Right atrium auricular region (tissue), 2 donors: ENCODE measurements around the gene SP110. TPM values are rescaled to one million over a fixed set of nuclear protein-coding genes. Genes with fewer than 3 reads are reported as not detected.
A peak's percentile ranks its signal among the peaks of the same experiment; 100 is the strongest.

Source experiments
- DNase-seq: peaks from one replicate; pipeline ENCODE4 v3.0.0-alpha.2; 2019; ENCODE audit warnings: low spot score
- H3K27ac ChIP-seq, 2 donors: fragments of 200-600 bp; sonication (generic); 1 replicate in 1 of 2; 2 replicates in 1 of 2; pipeline ENCODE4 v1.5.1; 2016 to 2019
- H3K27me3 ChIP-seq, 2 donors: fragments of 200-600 bp; sonication (generic); one replicate each; pipeline versions ENCODE4 v1.5.1 to v1.6.0; 2017 to 2019
- H3K36me3 ChIP-seq: fragments of 200-600 bp; sonication (generic); one replicate; pipeline ENCODE4 v1.5.1; 2016
- H3K4me1 ChIP-seq, 2 donors: fragments of 200-600 bp; sonication (generic); one replicate each; pipeline versions ENCODE4 v1.5.1 to v1.6.0; 2017 to 2019
- H3K4me3 ChIP-seq, 2 donors: fragments of 200-600 bp; sonication (generic); 1 replicate in 1 of 2; 2 replicates in 1 of 2; pipeline ENCODE4 v1.5.1; 2017 to 2019; ENCODE audit warnings: mild to moderate bottlenecking in 1 of 2, moderate library complexity in 1 of 2
- H3K9me3 ChIP-seq, 2 donors: fragments of 200-600 bp; sonication (generic); one replicate each; pipeline ENCODE4 v1.5.1; 2019
- total RNA-seq, 2 donors: library from RNA; depleted of rRNA; stranded (reverse); fragments of >200 nt; gene quantifications; one replicate each; pipeline ENCODE4 v1.1.0, GENCODE V29; 2016
- TF ChIP-seq, protein P1 (sequence below), 2 donors: fragments of 200-600 bp; sonication (generic); IDR thresholded peaks; one replicate each; pipeline ENCODE4 v1.5.1; 2019; ENCODE audit warnings: antibody characterized with exemption in 2 of 2

Gene SP110
- total RNA-seq, 2 donors from 2014 or later, result 7.5 to 10.3 TPM

DNA sequence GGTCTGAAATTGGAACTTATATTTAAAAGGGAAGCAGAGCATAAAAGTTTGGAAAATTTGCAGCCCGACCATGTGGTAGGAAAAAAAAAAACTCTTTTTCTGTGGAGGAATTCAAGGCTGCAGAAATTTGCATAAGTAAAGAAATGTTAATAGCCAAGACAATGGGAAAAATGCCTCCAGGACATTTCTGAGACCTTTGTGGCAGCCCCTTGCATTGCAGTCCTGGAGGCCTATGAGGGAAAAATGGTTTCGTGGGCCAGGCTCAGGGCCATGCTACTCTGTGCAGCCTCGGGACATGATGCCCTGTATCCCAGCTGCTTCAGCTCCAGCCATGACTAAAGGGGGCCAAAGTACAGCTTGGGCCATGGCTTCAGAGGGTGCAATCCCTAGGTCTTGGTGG lies 79.1 kb downstream of the SP110 start:
- Histone ChIP-seq H3K4me3 (no peak overlapping the region), H3K27me3 (no peaks in the 10 kb centered on the region), H3K27ac (no peak overlapping the region), H3K4me1 (no peaks in the 10 kb centered on the region), H3K36me3 (no peaks in the 10 kb centered on the region), H3K9me3 (no peaks in the 10 kb centered on the region)
- DNase-seq, result no peak
- TF ChIP-seq, protein P1, sequence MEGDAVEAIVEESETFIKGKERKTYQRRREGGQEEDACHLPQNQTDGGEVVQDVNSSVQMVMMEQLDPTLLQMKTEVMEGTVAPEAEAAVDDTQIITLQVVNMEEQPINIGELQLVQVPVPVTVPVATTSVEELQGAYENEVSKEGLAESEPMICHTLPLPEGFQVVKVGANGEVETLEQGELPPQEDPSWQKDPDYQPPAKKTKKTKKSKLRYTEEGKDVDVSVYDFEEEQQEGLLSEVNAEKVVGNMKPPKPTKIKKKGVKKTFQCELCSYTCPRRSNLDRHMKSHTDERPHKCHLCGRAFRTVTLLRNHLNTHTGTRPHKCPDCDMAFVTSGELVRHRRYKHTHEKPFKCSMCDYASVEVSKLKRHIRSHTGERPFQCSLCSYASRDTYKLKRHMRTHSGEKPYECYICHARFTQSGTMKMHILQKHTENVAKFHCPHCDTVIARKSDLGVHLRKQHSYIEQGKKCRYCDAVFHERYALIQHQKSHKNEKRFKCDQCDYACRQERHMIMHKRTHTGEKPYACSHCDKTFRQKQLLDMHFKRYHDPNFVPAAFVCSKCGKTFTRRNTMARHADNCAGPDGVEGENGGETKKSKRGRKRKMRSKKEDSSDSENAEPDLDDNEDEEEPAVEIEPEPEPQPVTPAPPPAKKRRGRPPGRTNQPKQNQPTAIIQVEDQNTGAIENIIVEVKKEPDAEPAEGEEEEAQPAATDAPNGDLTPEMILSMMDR (IDR thresholded peaks at IDR 0.05), result no peak

DNA sequence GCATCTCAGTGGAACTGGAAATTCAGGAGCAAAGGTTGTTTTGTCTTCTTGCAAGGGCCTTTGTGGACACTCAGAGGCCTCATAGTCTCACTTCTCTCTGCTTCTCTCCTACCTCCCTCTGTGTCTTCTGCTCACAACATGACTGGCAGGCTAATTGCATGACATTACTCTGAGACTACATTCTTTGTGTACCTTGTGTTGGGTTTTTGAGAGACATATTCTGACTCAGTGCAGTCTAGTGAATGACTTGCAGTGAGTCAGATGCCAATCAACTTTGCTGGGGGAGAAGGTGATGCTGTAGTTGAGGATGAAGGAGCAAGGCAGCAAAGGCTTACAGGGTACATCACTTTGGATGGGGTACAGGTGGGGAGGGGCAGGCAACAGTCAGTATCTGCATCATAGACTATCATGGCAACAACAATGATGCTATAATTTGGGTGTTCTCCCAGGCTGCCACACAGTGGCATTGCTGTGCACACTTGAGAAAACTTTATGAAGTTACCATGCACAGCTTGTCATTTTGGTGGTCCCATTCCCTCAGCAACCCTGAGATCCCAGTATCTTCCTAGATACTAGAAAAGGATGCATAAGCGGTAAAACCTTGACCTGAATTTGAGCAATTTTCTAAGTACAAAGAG lies 81.8 kb downstream of the SP110 start:
- H3K27me3 ChIP-seq, result no peaks in the 10 kb centered on the region
- no peaks in the 10 kb centered on the region for H3K4me1 ChIP-seq
- no peak for DNase-seq
- no peaks in the 10 kb centered on the region for H3K36me3 ChIP-seq
- peaks cover 0 to 13% of the 10 kb centered on the region in 2 donors for H3K9me3 ChIP-seq
- H3K4me3 ChIP-seq, result no peak overlapping the region
- TF ChIP-seq, protein P1 (IDR thresholded peaks at IDR 0.05), result no peak
- no peak overlapping the region for H3K27ac ChIP-seq

DNA sequence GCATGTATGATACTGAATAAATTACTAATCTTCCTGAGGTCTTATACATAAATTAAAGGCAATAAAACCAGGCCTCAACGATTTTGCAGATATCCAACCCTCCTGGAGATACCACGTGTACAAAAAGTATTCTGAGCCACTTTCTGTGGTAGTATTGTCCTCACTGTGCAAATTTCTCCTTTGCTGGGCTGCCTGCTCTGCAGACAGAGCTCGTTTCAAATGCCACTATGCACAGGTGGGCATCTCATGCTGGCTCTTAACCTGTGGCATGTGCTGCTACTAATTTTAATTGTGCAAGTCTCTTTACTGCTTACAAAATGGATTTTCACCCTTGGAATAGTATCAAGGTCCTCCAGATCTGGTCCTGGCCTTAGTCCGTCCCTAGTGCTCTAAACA lies 84.7 kb downstream of the SP110 start:
- Histone ChIP-seq H3K4me3 (no peak overlapping the region), H3K27ac (no peak overlapping the region), H3K4me1 (peaks cover 0 to 19% of the 10 kb centered on the region in 2 donors), H3K36me3 (no peaks in the 10 kb centered on the region), H3K27me3 (no peaks in the 10 kb centered on the region), H3K9me3 (peaks cover 0 to 13% of the 10 kb centered on the region in 2 donors)
- no peak for DNase-seq
- TF ChIP-seq, protein P1 (IDR thresholded peaks at IDR 0.05), result no peak

DNA sequence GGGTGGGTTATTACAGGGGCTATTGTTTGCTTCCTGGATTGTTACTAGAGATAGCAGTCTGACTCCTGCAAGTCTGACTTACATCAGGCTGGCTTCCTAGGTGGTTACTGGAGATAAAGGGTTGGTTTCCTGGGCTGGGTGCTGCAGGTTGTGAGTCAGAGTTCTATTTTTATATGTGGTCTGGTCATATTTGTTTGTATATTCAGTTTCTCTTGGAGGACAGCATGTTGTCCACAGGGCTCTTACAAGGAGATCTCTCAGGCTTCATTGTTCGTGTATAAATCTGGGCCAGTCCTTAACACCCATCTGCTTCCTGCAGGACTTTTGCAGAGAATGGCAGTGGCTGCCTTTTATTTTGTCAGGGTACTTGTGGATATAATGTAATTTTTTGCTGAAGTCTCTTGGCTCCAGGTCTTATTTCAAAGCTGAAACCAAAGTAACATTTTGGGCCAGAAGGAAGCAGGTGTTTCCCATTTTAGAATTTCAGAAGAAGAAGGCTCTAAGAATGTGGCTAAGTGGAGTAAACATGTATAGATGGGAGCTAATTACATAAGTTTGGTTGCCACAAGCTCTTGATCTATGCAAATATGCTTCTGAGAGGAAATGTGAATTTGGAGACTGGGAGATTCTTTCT lies 85.2 kb downstream of the SP110 start:
- no peak for DNase-seq
- Histone ChIP-seq H3K4me3 (no peak overlapping the region), H3K36me3 (no peaks in the 10 kb centered on the region), H3K27me3 (no peaks in the 10 kb centered on the region), H3K4me1 (peaks cover 0 to 19% of the 10 kb centered on the region in 2 donors), H3K27ac (no peak overlapping the region), H3K9me3 (peaks cover 0 to 13% of the 10 kb centered on the region in 2 donors)
- TF ChIP-seq, protein P1 (IDR thresholded peaks at IDR 0.05), result no peak

DNA sequence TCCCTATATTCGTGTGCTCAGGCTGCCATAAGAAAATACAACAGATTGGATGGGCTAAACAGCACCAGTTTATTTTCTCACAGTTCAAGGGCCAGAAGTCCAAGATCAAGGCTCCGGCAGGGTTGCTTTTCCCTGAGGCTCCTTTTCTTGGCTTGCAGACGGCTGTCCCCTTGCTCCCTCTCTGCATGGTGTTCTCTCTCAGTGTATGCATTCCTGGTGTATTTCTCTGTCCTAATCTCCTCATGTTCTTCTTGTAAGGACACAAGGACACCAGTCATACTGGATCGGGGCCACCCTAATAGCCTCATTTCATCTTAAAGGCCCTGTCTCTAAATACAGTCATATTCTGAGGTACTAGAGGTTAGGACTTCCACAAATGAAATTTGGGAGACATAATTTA lies 88.4 kb downstream of the SP110 start:
- Histone ChIP-seq H3K4me3 (no peak overlapping the region), H3K36me3 (no peaks in the 10 kb centered on the region), H3K27ac (peak overlapping the region; percentile 69 to 76), H3K27me3 (no peaks in the 10 kb centered on the region), H3K4me1 (peaks cover 0 to 26% of the 10 kb centered on the region in 2 donors), H3K9me3 (peaks cover 0 to 13% of the 10 kb centered on the region in 2 donors)
- TF ChIP-seq, protein P1 (IDR thresholded peaks at IDR 0.05), result no peak
- DNase-seq, result no peak
